Activated CD8-positive, alpha-beta T cell treated with anti-CD3 and anti-CD28 coated beads, Interleukin-2, amount 10 ng/mL, durations not matched to agents 7 days and 5 days (primary cell): ENCODE measurements around the gene CSNK1G1. TPM values are rescaled to one million over a fixed set of nuclear protein-coding genes. Genes with fewer than 3 reads are reported as not detected.
A peak's percentile ranks its signal among the peaks of the same experiment; 100 is the strongest.

Source experiments
- ATAC-seq: fragments of 150-1000 bp; cut with Tn5 transposase; one replicate; pipeline ENCODE4 v1.10.0; 2021; ENCODE audit warnings: moderate library complexity
- CTCF ChIA-PET: fragments of 350-600 bp; sonication (Branson Sonifier 250); formaldehyde crosslinking; loops from one replicate; lab custom pipeline; 2021; ENCODE audit warnings: antibody characterized with exemption; lab: Charles Lee
- POLR2A ChIA-PET: fragments of 350-600 bp; sonication (Branson Sonifier 250); formaldehyde crosslinking; loops from one replicate; lab custom pipeline; 2021; ENCODE audit warnings: antibody characterized with exemption; lab: Charles Lee
- DNase-seq: peaks from one replicate; pipeline ENCODE4 v3.0.0-alpha.2; 2020
- H3K27ac Mint-ChIP-seq: one replicate; pipeline ENCODE4 v1.8.0; 2021; ENCODE audit warnings: mild to moderate bottlenecking, mixed read lengths
- H3K27me3 Mint-ChIP-seq: one replicate; pipeline ENCODE4 v1.8.0; 2021; ENCODE audit warnings: low read depth, mixed read lengths
- H3K36me3 Mint-ChIP-seq: one replicate; pipeline ENCODE4 v1.8.0; 2021; ENCODE audit warnings: low read depth, mixed read lengths
- H3K4me1 Mint-ChIP-seq: one replicate; pipeline ENCODE4 v1.8.0; 2021; ENCODE audit warnings: low read depth, mixed read lengths
- H3K4me3 Mint-ChIP-seq: one replicate; pipeline ENCODE4 v1.8.0; 2021; ENCODE audit warnings: mild to moderate bottlenecking, mixed read lengths
- H3K9me3 Mint-ChIP-seq: one replicate; pipeline ENCODE4 v1.8.0; 2022; ENCODE audit warnings: mixed read lengths; ENCODE audit not compliant: insufficient read depth
- total RNA-seq, 2 experiments: library from RNA; stranded (reverse); gene quantifications; one replicate each; pipeline ENCODE4 v1.2.3, GENCODE V29; 2021

CSNK1G1 gene
- total RNA-seq, 2 experiments from 2014 or later, result 26.8 to 28.2 TPM

DNA sequence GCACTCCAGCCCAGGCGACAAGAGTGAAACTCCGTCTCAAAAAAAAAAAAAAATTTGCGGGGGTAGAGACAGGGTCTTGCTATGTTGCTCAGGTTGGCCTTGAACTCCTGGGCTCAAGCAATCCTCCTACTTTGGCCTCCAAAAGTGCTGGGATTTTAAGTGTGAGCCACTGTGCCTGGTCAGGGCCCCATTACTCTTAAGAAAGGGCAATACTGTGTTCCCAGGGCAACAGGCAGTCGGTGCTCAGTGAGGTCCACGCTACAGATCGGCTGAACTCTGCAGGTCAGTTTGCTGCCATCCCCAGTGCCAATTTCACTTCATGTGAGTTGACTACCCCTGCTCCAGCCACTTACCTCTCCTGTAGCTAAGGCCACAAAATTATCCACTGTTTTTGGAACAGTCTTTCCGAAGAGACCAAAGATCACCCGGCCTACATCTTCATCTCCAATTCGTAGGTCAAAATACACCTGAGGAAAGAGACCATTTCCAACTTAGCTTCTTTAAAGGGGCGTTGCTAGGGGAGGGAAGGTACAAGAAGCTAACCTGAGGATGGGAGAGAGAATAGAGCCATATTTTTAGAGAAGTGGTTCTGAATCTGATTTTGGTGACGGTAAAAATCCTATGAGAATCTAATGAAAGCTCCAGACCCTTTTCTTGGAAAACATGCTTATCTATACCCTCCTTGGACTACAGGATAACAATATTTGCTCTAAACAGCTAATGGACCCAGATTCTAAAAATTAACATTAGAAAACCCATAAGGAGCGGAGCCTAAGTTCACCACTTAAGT lies 194.1 kb downstream of the CSNK1G1 start:
- Mint-ChIP-seq H3K4me1 (peaks cover 49% of the 10 kb centered on the region), H3K9me3 (no peaks in the 10 kb centered on the region), H3K36me3 (peaks cover 44% of the 10 kb centered on the region), H3K27me3 (no peaks in the 10 kb centered on the region), H3K27ac (peak overlapping the region; percentile 86), H3K4me3 (peak overlapping the region; percentile 92)
- ChIA-PET POLR2A (interaction anchor here (0.6 to 3.9 kb wide), 8 partner anchors 9 to 68 kb away, joined by 3 to 29 read pairs (median 7); partner anchors contain the start of genes CIAO2A, SNX1 and SNX22), CTCF (interaction anchor here (0.9 to 6.0 kb wide), 2 partner anchors 10 to 33 kb away, joined by 3 to 66 read pairs; partner anchors contain the start of gene SNX22)
- ATAC-seq (no peak), DNase-seq (no peak)

DNA sequence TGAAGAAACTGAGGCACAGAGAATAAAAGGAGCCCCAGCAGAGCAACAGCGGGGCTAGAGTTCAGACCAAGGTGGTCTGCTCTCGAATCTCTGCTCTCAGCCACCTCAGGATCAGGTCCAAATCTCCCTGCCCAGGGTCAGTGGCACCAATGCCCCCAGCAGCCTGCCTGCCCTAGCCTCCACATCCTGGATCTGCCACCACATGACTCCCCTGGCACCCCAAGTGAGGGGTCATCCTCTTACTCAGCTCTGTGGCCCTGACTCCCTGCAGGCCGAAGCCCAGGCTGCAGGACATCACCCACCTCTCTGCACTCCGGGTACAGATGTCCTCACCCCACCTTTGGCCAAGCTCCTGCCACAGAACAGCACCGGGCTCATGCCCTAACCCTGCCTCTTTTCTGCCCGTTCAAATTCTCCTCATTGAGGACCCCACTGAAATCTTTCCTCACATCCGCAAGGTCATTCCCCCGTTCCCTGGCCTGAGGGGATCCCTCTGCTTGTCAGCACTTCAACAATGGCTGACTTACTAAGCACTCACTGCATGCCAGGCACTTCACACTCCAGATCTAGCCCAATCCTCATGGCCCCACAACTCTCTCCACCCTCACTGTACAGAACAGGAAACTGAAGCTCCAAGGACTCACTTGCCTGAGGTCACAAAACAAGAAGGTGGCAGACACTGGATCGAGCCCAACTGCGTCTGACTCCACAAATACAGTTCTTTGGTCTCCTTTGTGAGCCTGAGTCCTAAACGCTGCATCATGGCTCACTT lies 197.4 kb downstream of the CSNK1G1 start:
- Mint-ChIP-seq H3K27me3 (no peaks in the 10 kb centered on the region), H3K4me3 (no peak overlapping the region), H3K4me1 (peaks cover 32% of the 10 kb centered on the region), H3K27ac (peak overlapping the region; percentile 53), H3K36me3 (peaks cover 59% of the 10 kb centered on the region), H3K9me3 (no peaks in the 10 kb centered on the region)
- no peak for ATAC-seq
- POLR2A ChIA-PET, result no interaction called here
- DNase-seq, result no peak
- CTCF ChIA-PET, result no interaction called here

DNA sequence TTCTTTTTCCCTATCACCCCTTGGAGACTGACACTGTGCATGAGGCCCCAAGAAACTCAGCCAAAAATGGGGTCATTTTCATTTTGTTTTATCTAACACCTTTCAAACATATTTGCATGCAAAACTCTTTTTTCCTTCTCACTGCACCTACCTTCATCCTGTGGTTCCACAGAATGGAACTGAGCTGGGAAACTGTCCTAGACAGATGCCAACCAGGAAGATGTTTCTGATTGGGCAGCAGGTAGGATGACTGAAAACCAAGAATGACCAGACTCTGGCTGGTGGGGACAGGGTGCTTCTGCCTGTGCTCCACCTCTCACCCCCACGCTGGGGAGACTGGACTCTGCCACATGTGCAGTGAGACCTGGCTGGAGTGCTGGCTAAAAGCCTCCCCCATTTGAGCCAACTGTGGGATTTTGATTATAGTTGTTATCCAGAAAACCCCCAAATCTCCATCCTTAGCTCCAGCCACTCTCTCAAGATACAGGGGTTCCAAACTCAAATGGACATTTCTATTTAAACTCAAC lies 198.3 kb downstream of the CSNK1G1 start:
- peaks cover 38% of the 10 kb centered on the region for H3K4me1 Mint-ChIP-seq
- no peak overlapping the region for H3K4me3 Mint-ChIP-seq
- H3K27ac Mint-ChIP-seq, result peak overlapping the region; percentile 35
- H3K36me3 Mint-ChIP-seq, result peaks cover 59% of the 10 kb centered on the region
- H3K27me3 Mint-ChIP-seq, result peaks cover 1% of the 10 kb centered on the region
- ChIA-PET POLR2A (interaction anchor here (0.5 to 1.4 kb wide), 2 partner anchors 60 to 1724 kb away, joined by 3 to 4 read pairs; no protein-coding TSS in a partner anchor), CTCF (no interaction called here)
- DNase-seq (no peak), ATAC-seq (no peak)
- H3K9me3 Mint-ChIP-seq, result no peaks in the 10 kb centered on the region

GRCh38 chr15:64156652-64157331 lies 199.2 kb downstream of the CSNK1G1 start:
- peaks cover 1% of the 10 kb centered on the region for H3K27me3 Mint-ChIP-seq
- ChIA-PET POLR2A (interaction anchor here (1.4 kb wide), 1 partner anchor 59 kb away, joined by 4 read pairs; no protein-coding TSS in a partner anchor), CTCF (no interaction called here)
- no peak overlapping the region for H3K4me3 Mint-ChIP-seq
- DNase-seq (no peak), ATAC-seq (no peak)
- peaks cover 52% of the 10 kb centered on the region for H3K36me3 Mint-ChIP-seq
- no peaks in the 10 kb centered on the region for H3K9me3 Mint-ChIP-seq
- H3K27ac Mint-ChIP-seq, result peak overlapping the region; percentile 9
- H3K4me1 Mint-ChIP-seq, result peaks cover 38% of the 10 kb centered on the region

DNA sequence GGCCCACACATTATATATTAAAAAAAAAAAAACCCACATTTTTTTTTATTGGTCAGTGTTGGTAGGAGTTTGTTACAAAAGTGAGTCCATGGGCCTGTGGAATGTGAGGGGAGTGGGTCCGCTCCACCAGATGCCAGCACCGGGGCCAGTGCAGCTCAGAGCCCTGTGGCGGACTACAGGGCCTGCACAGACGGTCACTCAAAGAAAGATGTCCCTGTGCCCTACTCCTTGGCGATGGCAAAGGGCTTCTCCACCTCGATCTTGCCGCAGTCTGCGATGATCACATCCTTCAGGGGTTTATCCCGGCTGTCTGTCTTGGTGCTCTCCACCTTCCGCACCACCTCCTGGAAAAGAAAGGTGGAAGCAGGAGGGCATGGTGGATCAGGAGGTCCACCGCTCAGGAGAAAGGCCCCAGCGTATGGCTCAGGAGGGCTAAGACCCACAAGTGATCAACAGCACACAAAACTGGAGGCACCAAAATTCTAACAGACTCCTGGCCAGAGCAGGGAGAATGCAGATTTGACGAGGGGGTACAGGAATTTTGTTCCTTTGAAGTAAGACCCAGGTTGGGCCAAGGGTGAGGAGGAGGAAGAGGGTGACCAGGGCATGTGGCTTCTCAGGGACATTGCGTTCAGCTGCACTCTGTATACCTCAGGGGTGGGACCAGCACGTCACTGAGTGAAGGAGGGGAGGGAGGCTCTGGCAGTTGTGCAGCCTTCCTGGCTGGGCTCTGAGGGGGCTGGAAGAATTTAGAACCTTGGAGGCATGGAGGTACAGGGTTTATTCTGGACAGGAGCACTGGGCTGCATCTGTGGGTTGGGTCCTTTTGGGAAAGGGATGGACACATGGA lies 199.9 kb downstream of the CSNK1G1 start:
- H3K9me3 Mint-ChIP-seq, result no peaks in the 10 kb centered on the region
- H3K4me3 Mint-ChIP-seq, result no peak overlapping the region
- H3K27ac Mint-ChIP-seq, result no peak overlapping the region
- peaks cover 49% of the 10 kb centered on the region for H3K36me3 Mint-ChIP-seq
- H3K4me1 Mint-ChIP-seq, result peaks cover 35% of the 10 kb centered on the region
- peaks cover 1% of the 10 kb centered on the region for H3K27me3 Mint-ChIP-seq
- no peak for ATAC-seq
- ChIA-PET POLR2A (interaction anchor here (0.9 kb wide), 1 partner anchor 9 kb away, joined by 3 read pairs; no protein-coding TSS in a partner anchor), CTCF (interaction anchor here (0.7 kb wide), 1 partner anchor 21 kb away, joined by 3 read pairs; no protein-coding TSS in a partner anchor)
- DNase-seq, result no peak

DNA sequence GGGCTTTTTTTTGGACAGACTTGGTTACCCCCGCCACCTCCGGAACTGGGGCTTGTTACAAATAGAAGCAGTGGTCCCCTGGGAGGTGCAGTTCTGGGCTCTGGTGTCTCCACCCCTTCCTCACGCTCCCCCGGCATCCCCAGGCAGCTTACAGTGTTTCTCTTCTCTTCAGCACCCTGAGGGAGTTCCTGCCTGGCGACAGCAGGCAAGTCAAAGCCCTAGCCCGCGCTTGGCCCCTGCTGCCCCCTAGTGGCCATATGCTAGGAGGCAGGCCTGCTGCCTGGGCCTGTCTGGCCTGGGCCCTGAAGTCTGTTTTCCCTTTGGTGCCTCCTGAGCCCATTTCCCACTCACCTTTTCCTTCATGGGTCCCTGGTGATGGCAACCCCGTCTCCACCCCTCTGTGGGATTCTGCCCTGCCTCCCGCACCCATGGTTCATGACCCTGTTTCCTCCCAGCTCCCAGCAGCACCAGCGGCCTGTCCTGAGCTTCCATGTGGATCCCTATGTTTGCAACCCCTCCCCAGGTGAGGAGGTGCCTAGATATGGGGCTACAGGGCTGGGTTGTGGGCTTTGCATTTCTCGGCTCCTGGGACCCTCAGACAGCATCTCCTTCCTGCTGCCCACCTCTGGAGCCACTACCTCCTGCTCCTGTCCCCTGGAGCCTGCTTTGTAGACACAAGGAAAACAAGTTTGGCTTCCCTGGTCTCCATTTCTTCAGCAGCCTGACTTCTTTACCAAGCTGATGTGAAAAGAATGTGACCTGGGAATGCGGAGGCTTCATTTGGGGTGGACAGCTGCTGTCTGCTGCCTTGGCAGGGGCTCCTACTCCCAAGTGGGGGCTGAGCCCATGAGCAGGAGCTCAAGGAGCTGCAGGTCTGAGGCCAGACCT lies 202.2 kb downstream of the CSNK1G1 start:
- ChIA-PET CTCF (interaction anchor here (0.6 to 6.1 kb wide), 40 partner anchors 9 to 1030 kb away, joined by 3 to 66 read pairs (median 4); partner anchors contain the start of genes CIAO2A, PPIB, SNX1 and TRIP4), POLR2A (interaction anchor here (0.6 to 3.9 kb wide), 3 partner anchors 10 to 64 kb away, joined by 3 to 29 read pairs (median 5); partner anchors contain the start of genes CIAO2A and PPIB)
- ATAC-seq (peak; percentile 81), DNase-seq (peak; percentile 95)
- H3K4me1 Mint-ChIP-seq, result peaks cover 39% of the 10 kb centered on the region
- peaks cover 1% of the 10 kb centered on the region for H3K27me3 Mint-ChIP-seq
- no peaks in the 10 kb centered on the region for H3K9me3 Mint-ChIP-seq
- H3K27ac Mint-ChIP-seq, result peak overlapping the region; percentile 57
- H3K36me3 Mint-ChIP-seq, result peaks cover 35% of the 10 kb centered on the region
- H3K4me3 Mint-ChIP-seq, result peak overlapping the region; percentile 47

GRCh38 chr15:64152507-64153387 lies 203.2 kb downstream of the CSNK1G1 start:
- Mint-ChIP-seq H3K27me3 (peaks cover 1% of the 10 kb centered on the region), H3K9me3 (no peaks in the 10 kb centered on the region), H3K4me1 (peaks cover 33% of the 10 kb centered on the region), H3K27ac (no peak overlapping the region), H3K4me3 (peak overlapping the region; percentile 45), H3K36me3 (peaks cover 26% of the 10 kb centered on the region)
- ChIA-PET POLR2A (interaction anchor here (0.6 to 3.9 kb wide), 4 partner anchors 8 to 63 kb away, joined by 3 to 29 read pairs (median 4); partner anchors contain the start of genes CIAO2A and PPIB), CTCF (interaction anchor here (0.6 to 6.1 kb wide), 34 partner anchors 8 to 685 kb away, joined by 3 to 66 read pairs (median 6); partner anchors contain the start of genes CIAO2A, PPIB and SNX1)
- no peak for DNase-seq
- ATAC-seq, result no peak

DNA sequence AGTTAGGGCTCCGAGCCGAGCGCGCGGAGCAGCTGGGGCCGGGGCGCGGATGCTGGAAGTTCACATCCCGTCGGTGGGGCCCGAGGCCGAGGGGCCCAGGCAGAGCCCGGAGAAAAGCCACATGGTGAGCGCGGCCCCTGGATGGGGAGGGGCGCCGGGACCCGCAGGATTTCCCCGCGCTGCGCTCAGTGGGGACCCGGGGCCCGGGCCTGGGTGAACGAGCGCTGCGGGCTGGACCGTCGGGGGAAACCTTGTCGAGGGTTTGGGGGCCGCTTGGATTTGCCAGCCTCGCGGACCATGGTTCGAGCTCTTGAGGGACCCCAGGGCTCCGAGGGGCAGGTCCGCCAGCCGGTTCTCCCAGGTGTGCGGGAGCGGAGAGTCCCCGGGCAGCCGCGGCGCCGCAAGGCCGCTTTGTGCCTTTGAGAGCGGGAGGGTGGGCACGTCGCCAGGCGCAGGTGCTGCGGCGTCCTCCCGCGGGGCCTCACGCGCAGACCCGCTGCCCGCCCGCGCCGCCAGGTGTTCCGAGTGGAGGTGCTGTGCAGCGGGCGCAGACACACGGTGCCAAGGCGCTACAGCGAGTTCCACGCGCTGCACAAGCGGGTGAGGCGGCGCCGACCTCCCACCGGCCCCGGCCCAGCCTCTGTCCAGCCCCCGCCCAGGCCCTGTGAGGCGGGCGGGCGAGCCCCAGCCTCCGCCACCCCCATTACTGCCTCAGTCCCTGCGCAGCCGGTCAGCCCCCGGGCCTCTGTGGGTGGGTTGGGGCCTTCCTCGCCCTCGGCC lies 204.1 kb downstream of the CSNK1G1 start, which contains the start of gene SNX22:
TSS of gene SNX22 (plus strand) at position 5 of the 780 bp plus-strand sequence. CDS start at position 50, 45 bp downstream.
- CTCF ChIA-PET, result interaction anchor here (2.2 to 6.1 kb wide), 4 partner anchors 7 to 84 kb away, joined by 12 to 66 read pairs (median 16); partner anchors contain the start of gene PPIB
- H3K4me1 Mint-ChIP-seq, result peaks cover 33% of the 10 kb centered on the region
- ATAC-seq (peak; percentile 20), DNase-seq (no peak)
- H3K27me3 Mint-ChIP-seq, result peaks cover 1% of the 10 kb centered on the region
- H3K9me3 Mint-ChIP-seq, result no peaks in the 10 kb centered on the region
- peaks cover 18% of the 10 kb centered on the region for H3K36me3 Mint-ChIP-seq
- POLR2A ChIA-PET, result interaction anchor here (0.7 to 3.9 kb wide), 4 partner anchors 9 to 58 kb away, joined by 3 to 29 read pairs (median 7); partner anchors contain the start of genes CIAO2A and PPIB
- H3K4me3 Mint-ChIP-seq, result peak within 1 kb of the TSS; percentile 74
- peak within 1 kb of the TSS; percentile 60 for H3K27ac Mint-ChIP-seq
